Neural cell (in vitro differentiated cells): ENCODE measurements around the gene MAML3. TPM values are rescaled to one million over a fixed set of nuclear protein-coding genes. Genes with fewer than 3 reads are reported as not detected.

Experiments
- H2AFZ ChIP-seq: fragments of 200-600, 300-800 bp; sonication (generic), shearing (Covaris generic); 2 replicates; pipeline ENCODE4 v1.6.0; 2014; ENCODE audit warnings: low read depth, mild to moderate bottlenecking, antibody characterized with exemption, low read length, moderate library complexity
- H3F3A ChIP-seq: fragments of 200-600 bp; shearing (Covaris generic); 2 replicates; pipeline ENCODE4 v1.6.1; 2016; ENCODE audit warnings: mild to moderate bottlenecking, moderate library complexity, mixed read lengths, antibody characterized with exemption, low read length; ENCODE audit not compliant: insufficient read depth, poor library complexity, severe bottlenecking
- H3K27ac ChIP-seq: fragments of 200-600, 300-800 bp; sonication (generic), shearing (Covaris generic); 2 replicates; pipeline ENCODE4 v1.5.1; 2014; ENCODE audit warnings: mild to moderate bottlenecking, low read length, moderate library complexity
- H3K27me3 ChIP-seq: fragments of 300-800, 200-600 bp; sonication (generic), shearing (Covaris generic); 2 replicates; pipeline ENCODE4 v1.6.0; 2014; ENCODE audit warnings: mild to moderate bottlenecking, low read depth, low read length, moderate library complexity; ENCODE audit not compliant: insufficient read depth
- H3K36me3 ChIP-seq: fragments of 300-800, 200-600 bp; sonication (generic), shearing (Covaris generic); 2 replicates; pipeline ENCODE4 v1.5.1; 2014; ENCODE audit warnings: mild to moderate bottlenecking, antibody characterized with exemption, low read length, moderate library complexity; ENCODE audit not compliant: insufficient read depth
- H3K4me2 ChIP-seq: fragments of 300-800, 200-600 bp; sonication (generic), shearing (Covaris generic); 2 replicates; pipeline ENCODE4 v1.6.0; 2014; ENCODE audit warnings: mild to moderate bottlenecking, low read length
- H3K4me3 ChIP-seq: fragments of 300-800, 200-600 bp; sonication (generic), shearing (Covaris generic); 2 replicates; pipeline ENCODE4 v1.5.1; 2014; ENCODE audit warnings: mild to moderate bottlenecking, low read length, moderate library complexity
- H3K79me2 ChIP-seq: fragments of 200-600 bp; shearing (Covaris generic); replicated peaks from 2 replicates; pipeline ENCODE4 v1.6.0; 2014; ENCODE audit warnings: mild to moderate bottlenecking, low read length, moderate library complexity; ENCODE audit not compliant: insufficient read depth
- H3K9ac ChIP-seq: fragments of 300-800, 200-600 bp; sonication (generic), shearing (Covaris generic); 2 replicates; pipeline ENCODE4 v1.6.1; 2016; ENCODE audit warnings: mild to moderate bottlenecking, low read length, mixed read lengths
- H3K9me2 ChIP-seq: fragments of 200-600 bp; shearing (Covaris generic); 2 replicates; pipeline ENCODE4 v1.6.1; 2016; ENCODE audit warnings: mild to moderate bottlenecking, low read length, mixed read lengths; ENCODE audit not compliant: insufficient read depth
- H3K9me3 ChIP-seq: fragments of 200-600, 300-800 bp; sonication (generic), shearing (Covaris generic); 2 replicates; pipeline ENCODE4 v1.6.1; 2016; ENCODE audit warnings: mild to moderate bottlenecking, mixed run types, low read length, moderate library complexity, mixed read lengths
- H4K20me1 ChIP-seq: fragments of 200-600 bp; shearing (Covaris generic); 2 replicates; pipeline ENCODE4 v1.6.1; 2016; ENCODE audit warnings: mild to moderate bottlenecking, mixed run types; ENCODE audit not compliant: insufficient read depth
- EP300 ChIP-seq: fragments of 450-650 bp; conservative IDR thresholded peaks from 2 replicates; pipeline ENCODE4 v1.6.1; 2014; ENCODE audit warnings: antibody characterized with exemption, mild to moderate bottlenecking, moderate library complexity; ENCODE audit not compliant: poor library complexity, severe bottlenecking
- EZH2 ChIP-seq: fragments of 200-600, 300-800 bp; shearing (Covaris generic), sonication (generic); IDR thresholded peaks from 2 replicates; pipeline ENCODE4 v1.6.1; 2014; ENCODE audit warnings: antibody characterized with exemption, low read length, borderline replicate concordance, mild to moderate bottlenecking; ENCODE audit not compliant: insufficient read depth, poor library complexity, severe bottlenecking
- MXI1 ChIP-seq: fragments of 450-650 bp; conservative IDR thresholded peaks from 2 replicates; pipeline ENCODE4 v1.6.1; 2014; ENCODE audit warnings: antibody characterized with exemption, mild to moderate bottlenecking; ENCODE audit not compliant: poor library complexity, severe bottlenecking
- POLR2AphosphoS5 ChIP-seq: IDR thresholded peaks from 2 replicates; pipeline ENCODE4 v1.6.1; 2012
- RAD21 ChIP-seq: fragments of 450-650 bp; conservative IDR thresholded peaks from 2 replicates; pipeline ENCODE4 v1.6.1; 2014; ENCODE audit warnings: antibody characterized with exemption, mild to moderate bottlenecking, moderate library complexity
- SMC3 ChIP-seq: fragments of 450-650 bp; conservative IDR thresholded peaks from 2 replicates; pipeline ENCODE4 v1.6.1; 2014; ENCODE audit warnings: antibody characterized with exemption, mild to moderate bottlenecking, moderate library complexity; ENCODE audit not compliant: poor library complexity
- TAF1 ChIP-seq: IDR thresholded peaks from 2 replicates; pipeline ENCODE4 v1.6.1; 2012; ENCODE audit warnings: low read depth
- polyA plus RNA-seq: library from polyadenylated mRNA; depleted of rRNA; stranded (reverse); fragments of >200 nt; gene quantifications from 2 replicates; pipeline ENCODE4 v1.2.3, GENCODE V29; 2014
- TF ChIP-seq, protein P1 (sequence below): IDR thresholded peaks from 2 replicates; pipeline ENCODE4 v1.6.1; 2012; ENCODE audit warnings: borderline replicate concordance
- TF ChIP-seq, protein P2 (sequence below): fragments of 450-650 bp; IDR thresholded peaks from 2 replicates; pipeline ENCODE4 v1.5.1; 2014; ENCODE audit warnings: antibody characterized with exemption, mild to moderate bottlenecking, moderate library complexity; ENCODE audit not compliant: poor library complexity, severe bottlenecking

MAML3 gene
- polyA plus RNA-seq, 1 donor from 2014 or later = 10.2 TPM

DNA sequence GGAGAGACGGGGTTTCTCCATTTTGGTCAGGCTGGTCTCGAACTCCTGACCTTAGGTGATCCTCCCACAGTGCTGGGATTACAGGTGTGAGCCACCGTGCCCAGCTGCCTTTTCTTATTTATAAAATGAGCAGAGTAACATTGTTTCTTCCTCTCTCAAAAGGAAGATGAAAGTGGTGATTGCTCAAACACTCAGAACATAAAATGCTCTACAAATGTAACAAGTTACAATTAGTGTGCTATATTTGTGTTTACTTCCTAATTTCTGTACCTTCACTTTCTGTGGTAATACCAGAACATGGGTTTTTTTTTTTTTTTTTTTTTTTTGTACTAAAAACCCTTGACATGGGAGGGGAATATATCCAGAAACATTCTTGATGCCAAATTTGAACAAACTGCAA lies 290.5 kb downstream of the MAML3 start:
- Histone ChIP-seq H3K27ac (no peak overlapping the region), H3K79me2 (no peaks in the 10 kb centered on the region), H3K4me3 (no peak overlapping the region), H4K20me1 (no peaks in the 10 kb centered on the region), H3F3A (no peaks in the 10 kb centered on the region), H3K27me3 (no peaks in the 10 kb centered on the region), H3K9me2 (no peaks in the 10 kb centered on the region), H2AFZ (no peak overlapping the region), H3K36me3 (no peaks in the 10 kb centered on the region), H3K4me2 (no peak overlapping the region), H3K9ac (no peak overlapping the region), H3K9me3 (no peaks in the 10 kb centered on the region)
- no peak for TF ChIP-seq EP300
- no peak for TF ChIP-seq MXI1
- no peak for TF ChIP-seq SMC3
- TF ChIP-seq, protein P1, sequence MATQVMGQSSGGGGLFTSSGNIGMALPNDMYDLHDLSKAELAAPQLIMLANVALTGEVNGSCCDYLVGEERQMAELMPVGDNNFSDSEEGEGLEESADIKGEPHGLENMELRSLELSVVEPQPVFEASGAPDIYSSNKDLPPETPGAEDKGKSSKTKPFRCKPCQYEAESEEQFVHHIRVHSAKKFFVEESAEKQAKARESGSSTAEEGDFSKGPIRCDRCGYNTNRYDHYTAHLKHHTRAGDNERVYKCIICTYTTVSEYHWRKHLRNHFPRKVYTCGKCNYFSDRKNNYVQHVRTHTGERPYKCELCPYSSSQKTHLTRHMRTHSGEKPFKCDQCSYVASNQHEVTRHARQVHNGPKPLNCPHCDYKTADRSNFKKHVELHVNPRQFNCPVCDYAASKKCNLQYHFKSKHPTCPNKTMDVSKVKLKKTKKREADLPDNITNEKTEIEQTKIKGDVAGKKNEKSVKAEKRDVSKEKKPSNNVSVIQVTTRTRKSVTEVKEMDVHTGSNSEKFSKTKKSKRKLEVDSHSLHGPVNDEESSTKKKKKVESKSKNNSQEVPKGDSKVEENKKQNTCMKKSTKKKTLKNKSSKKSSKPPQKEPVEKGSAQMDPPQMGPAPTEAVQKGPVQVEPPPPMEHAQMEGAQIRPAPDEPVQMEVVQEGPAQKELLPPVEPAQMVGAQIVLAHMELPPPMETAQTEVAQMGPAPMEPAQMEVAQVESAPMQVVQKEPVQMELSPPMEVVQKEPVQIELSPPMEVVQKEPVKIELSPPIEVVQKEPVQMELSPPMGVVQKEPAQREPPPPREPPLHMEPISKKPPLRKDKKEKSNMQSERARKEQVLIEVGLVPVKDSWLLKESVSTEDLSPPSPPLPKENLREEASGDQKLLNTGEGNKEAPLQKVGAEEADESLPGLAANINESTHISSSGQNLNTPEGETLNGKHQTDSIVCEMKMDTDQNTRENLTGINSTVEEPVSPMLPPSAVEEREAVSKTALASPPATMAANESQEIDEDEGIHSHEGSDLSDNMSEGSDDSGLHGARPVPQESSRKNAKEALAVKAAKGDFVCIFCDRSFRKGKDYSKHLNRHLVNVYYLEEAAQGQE = no peak
- TF ChIP-seq, protein P2, sequence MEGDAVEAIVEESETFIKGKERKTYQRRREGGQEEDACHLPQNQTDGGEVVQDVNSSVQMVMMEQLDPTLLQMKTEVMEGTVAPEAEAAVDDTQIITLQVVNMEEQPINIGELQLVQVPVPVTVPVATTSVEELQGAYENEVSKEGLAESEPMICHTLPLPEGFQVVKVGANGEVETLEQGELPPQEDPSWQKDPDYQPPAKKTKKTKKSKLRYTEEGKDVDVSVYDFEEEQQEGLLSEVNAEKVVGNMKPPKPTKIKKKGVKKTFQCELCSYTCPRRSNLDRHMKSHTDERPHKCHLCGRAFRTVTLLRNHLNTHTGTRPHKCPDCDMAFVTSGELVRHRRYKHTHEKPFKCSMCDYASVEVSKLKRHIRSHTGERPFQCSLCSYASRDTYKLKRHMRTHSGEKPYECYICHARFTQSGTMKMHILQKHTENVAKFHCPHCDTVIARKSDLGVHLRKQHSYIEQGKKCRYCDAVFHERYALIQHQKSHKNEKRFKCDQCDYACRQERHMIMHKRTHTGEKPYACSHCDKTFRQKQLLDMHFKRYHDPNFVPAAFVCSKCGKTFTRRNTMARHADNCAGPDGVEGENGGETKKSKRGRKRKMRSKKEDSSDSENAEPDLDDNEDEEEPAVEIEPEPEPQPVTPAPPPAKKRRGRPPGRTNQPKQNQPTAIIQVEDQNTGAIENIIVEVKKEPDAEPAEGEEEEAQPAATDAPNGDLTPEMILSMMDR = no peak
- TF ChIP-seq EZH2 = no peak
- TF ChIP-seq POLR2AphosphoS5 = no peak
- no peak for TF ChIP-seq RAD21

DNA sequence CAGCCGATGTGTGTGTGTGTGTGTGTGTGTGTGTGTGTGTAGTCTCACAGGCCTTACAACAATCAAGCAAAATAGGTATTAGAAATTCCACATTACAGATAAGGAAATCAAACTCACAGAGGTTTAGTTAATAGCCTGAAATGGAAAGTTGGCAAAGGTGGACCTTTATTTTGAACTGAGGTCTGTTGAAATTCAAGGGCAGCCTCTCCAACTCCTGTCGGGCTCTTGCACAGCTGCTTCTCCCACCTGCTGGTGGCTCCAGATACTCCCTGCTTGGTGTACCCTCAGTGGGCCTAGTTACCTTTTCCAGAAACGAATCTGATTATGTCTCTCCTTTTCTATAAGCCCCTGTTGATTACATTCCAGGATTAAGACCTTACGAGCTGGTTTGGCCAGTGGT lies 292.5 kb downstream of the MAML3 start:
- no peaks in the 10 kb centered on the region for H3K36me3 ChIP-seq
- H2AFZ ChIP-seq = no peak overlapping the region
- TF ChIP-seq POLR2AphosphoS5 = no peak
- TF ChIP-seq, protein P1 = no peak
- no peak for TF ChIP-seq RAD21
- TF ChIP-seq, protein P2 = no peak
- no peak for TF ChIP-seq MXI1
- TF ChIP-seq TAF1 = no peak
- no peak for TF ChIP-seq EP300
- no peak for TF ChIP-seq EZH2
- no peak for TF ChIP-seq SMC3
- no peak overlapping the region for H3K9ac ChIP-seq
- no peak overlapping the region for H3K4me2 ChIP-seq
- no peak overlapping the region for H3K27ac ChIP-seq
- H3K4me3 ChIP-seq = no peak overlapping the region
- no peaks in the 10 kb centered on the region for H3F3A ChIP-seq
- no peaks in the 10 kb centered on the region for H4K20me1 ChIP-seq
- H3K27me3 ChIP-seq = no peaks in the 10 kb centered on the region
- peaks cover 5% of the 10 kb centered on the region for H3K79me2 ChIP-seq
- H3K9me2 ChIP-seq = no peaks in the 10 kb centered on the region
- no peaks in the 10 kb centered on the region for H3K9me3 ChIP-seq
